ENCODE data around the gene SNAP47.

Gene SNAP47

DNA sequence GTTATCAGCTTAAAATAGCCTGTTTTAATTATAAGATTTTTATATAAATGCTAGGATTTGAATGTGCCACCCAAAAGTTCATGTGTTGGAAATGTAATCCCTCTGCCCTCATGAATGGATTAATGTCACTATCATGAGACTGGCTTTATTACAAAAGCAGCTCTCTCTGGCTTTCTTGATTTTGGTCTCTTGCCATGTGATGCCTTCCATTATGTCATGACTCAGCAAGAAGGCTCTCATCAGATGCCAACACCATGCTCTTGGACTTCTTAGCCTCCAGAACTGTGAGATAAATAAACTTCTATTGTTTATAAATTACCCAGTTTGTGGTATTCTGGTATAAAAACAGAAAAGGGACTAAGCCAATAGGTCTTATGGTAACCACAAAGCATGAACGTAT is 73.3 kb downstream of the SNAP47 start:
- DNase-seq: no peak

DNA sequence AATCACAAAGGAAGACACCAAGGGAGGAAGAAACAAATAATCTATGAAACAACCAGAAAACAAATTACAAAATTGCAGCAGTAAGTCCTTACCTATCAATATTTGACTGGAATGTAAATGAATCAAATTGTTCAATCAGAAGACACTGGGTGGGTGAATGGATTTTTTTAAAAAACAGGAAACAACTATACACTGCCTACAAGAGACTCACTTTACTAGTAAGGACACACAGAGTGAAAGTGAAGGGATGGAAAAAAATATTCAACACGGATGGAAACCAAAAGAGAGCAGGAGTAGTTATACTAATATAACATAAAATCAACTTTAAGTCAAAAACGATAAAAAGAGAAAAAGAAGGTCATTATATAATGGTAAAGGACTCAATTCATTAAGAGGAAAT is 73.8 kb downstream of the SNAP47 start:
- DNase-seq: no peak

DNA sequence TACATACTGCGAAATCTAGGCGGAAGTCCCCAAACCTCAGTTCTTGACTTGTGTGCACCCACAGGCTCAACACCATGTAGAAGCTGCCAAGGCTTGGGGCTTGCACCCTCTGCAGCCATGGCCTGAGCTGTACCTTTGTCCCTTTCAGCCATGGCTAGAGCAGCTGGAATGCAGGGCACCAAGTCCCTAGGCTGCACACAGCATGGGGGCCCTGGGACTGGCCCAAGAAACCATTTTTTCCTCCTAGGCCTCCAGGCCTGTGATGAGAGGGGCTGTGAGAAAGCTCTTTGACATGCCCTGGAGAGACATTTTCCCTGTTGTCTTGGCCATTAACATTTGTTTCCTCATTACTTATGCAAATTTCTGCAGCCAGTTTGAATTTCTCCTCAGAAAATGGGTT is 78.7 kb downstream of the SNAP47 start:
- no peak for DNase-seq

DNA sequence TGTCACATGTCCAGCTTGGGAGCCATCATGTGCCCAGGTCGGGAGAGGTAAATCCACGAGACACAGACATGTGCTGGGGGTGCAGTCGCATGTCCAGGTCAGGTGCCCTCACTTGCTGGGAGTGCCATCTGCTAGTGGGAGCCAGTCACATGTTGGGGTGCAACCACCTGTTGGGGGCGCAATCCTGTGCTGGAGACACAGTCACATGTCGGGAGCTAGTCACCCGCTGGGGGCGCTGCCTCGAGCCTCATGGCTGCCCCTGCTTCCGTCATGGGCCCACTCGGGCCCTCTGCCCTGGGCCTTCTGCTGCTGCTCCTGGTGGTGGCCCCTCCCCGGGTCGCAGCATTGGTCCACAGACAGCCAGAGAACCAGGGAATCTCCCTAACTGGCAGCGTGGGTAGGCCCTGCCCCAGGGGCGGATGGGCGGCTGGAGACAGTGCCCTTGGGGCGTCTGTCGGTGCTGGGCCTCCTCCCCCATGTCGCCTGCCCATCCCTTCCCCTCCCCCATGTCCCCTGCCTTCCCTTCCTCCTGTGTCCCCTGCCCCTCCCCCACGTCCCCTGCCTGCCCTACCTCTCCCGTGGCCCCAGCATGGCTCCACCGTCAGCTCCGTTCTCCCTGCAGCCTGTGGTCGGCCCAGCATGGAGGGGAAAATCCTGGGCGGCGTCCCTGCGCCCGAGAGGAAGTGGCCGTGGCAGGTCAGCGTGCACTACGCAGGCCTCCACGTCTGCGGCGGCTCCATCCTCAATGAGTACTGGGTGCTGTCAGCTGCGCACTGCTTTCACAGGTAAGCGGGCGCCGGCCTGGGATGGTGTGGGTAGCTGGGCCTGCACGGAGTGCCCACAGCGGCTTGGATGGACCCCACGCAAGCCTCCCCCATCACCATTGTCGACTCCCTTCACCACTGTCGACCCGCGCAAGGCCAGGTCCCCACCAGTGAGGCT is 80.5 kb downstream of the SNAP47 start, which contains the start of gene PRSS38:
PRSS38 (plus strand) TSS at position 208 of the 942 bp plus-strand sequence; CDS start at position 250, 42 bp downstream.
- DNase-seq: no peak

DNA sequence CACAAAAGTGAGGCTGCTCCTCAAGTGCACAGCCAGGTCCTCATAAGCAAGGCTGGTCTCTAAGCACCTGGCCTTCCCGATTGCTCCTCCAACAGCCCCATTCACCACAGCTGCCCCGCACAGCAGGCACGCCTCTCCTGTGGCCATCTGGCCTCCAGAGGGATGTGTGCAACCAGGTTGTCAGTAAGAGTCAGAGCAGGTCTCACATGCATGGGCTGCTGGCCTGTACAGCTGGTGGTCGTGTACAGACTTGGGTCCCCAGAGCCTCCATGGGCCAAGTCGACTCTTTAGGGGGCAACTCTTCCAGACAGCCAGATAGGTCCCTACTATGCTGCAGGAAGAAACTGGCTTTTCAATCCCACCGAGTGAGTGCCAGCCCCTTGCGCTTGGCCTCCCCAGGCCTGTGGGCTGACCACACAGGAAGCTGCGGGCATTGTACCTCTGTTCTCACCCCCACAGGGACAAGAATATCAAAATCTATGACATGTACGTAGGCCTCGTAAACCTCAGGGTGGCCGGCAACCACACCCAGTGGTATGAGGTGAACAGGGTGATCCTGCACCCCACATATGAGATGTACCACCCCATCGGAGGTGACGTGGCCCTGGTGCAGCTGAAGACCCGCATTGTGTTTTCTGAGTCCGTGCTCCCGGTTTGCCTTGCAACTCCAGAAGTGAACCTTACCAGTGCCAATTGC is 81.7 kb downstream of the SNAP47 start:
- no peak for DNase-seq

DNA sequence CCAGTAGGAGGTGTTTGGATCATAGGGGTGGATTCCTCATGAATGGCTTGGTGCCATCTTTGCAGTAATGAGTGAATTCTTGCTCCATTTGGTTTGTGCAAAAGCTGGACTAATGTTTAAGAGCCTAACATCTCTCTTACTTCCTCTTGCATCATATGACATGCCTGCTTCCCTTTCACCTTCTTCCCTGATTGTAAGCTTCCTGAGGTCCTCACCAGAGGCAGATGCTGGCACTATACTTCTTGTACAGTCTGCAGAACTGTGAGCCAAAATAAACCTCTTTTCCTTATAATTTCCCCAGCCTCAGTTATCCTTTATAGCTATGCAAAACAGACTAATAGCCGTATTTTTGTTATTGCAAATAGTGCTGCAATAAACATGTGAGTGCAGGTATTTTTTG is 88.3 kb downstream of the SNAP47 start:
- no peak for DNase-seq

DNA sequence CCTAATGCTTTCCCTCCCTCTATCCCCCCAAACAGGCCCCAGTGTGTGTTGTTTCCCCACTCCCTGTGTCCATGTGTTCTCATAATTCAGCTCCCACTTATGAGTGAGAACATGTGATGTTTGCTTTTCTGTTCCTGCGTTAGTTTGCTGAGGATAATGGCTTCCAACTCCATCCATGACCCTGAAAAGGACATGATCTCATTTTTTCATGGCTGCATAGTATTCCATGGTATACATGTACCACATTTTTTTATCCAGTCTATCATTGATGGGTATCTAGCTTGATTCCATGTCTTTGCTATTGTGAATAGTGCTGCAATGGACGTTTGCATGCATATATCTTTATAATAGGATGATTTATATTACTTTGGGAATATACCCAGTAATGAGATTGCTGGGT is 89.0 kb downstream of the SNAP47 start:
- no peak for DNase-seq

DNA sequence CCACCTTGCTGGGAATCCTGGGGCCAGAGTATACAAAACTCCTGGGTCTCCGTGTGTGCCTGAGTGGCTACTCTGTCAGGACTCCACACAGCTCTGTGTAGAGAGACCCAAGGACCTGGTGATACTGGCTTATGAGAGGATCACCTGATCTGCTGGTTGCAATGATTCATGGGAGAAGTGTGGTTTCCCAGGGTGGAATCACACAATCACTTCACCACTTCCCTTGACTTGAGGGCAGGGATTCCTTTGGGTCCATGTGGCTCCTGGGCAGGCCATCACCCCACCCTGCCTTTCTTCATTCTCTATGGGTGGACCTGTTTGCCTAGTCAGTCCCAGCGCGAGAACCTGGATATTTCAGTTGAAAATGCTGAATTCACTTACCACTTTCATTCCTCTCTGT is 93.6 kb downstream of the SNAP47 start:
- no peak for DNase-seq

Data from 8988T (cell line).